ENCODE measurements around the gene MAP3K6. TPM values are rescaled to one million over a fixed set of nuclear protein-coding genes. Genes with fewer than 3 reads are reported as not detected.
A peak's percentile ranks its signal among the peaks of the same experiment; 100 is the strongest.

The MAP3K6 gene
- total RNA-seq, 3 donors from 2014 or later: 18.5 to 38.5 (median 28.5) TPM

DNA sequence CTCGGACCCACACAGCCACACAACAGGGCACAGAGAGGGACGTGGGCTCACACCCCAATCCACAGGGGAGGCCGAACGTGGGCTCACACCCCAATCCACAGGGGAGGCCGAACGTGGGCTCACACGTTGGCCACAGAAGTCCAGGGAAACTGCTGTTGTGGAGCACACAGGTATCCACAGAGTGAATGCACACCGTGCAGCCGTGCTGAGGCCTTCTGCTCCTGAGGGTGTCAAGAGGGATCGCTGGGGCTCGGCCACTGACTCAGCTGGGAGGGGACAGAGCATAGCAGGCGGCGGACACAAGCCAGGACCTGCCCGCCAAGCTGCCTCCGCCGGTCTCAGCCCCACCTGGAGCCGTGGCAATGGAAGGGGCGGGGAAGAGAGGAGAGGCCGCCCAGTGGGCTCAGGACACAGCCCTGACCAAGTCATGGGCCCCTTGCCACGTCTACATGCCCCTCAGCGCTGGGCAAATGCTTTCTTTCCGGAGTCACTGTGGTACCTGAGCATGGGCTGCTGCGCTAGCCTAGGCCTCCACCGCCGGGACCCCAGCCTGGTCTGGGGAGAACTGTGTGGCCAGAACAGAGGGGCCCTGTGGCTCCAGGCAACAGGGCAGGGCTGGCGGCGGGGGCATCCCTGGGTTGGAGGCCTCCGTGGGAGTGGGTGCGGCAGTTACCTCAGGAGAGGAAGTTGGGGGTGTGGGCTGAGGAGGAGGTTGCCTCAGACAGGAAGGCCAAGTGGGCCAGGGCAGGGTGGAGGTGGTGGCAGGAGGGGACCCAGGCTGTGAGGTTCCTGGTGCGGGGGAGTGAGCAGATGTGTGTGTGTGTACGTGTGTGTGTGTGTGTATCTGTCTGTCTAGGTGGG, 23.8 kb downstream of the MAP3K6 start:
- Histone ChIP-seq H3K9me3 (no peaks in the 10 kb centered on the region), H3K36me3 (ENCODE audit: low read depth) (no peaks in the 10 kb centered on the region), H3K4me1 (ENCODE audit: low read depth) (peaks cover 7% of the 10 kb centered on the region), H3K4me3 (no peak overlapping the region)
- DNase-seq (peak; percentile 49 to 90 (median 63)), ATAC-seq (peak; percentile 72)
- TF ChIP-seq, protein P1, sequence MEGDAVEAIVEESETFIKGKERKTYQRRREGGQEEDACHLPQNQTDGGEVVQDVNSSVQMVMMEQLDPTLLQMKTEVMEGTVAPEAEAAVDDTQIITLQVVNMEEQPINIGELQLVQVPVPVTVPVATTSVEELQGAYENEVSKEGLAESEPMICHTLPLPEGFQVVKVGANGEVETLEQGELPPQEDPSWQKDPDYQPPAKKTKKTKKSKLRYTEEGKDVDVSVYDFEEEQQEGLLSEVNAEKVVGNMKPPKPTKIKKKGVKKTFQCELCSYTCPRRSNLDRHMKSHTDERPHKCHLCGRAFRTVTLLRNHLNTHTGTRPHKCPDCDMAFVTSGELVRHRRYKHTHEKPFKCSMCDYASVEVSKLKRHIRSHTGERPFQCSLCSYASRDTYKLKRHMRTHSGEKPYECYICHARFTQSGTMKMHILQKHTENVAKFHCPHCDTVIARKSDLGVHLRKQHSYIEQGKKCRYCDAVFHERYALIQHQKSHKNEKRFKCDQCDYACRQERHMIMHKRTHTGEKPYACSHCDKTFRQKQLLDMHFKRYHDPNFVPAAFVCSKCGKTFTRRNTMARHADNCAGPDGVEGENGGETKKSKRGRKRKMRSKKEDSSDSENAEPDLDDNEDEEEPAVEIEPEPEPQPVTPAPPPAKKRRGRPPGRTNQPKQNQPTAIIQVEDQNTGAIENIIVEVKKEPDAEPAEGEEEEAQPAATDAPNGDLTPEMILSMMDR (IDR thresholded peaks at IDR 0.05): no peak
- intact Hi-C loops (cut with DNase I, micrococcal nuclease): no loop called here

DNA sequence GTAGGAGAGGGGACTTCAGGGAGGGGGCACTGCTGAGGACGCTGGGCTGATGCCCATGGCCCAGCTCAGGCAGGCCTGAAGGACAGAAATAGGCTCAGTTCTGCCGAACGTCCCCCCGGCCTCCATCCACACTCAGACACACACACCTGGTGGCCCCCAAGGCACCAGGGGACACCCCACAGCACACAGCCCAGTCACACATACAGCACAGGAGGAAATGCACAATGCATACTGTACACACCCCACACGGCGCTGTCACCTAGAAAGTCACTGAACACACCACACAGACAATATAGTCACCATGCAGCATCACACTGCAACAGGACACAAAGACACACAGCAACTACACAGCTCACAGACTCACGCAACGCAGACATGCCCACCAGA, 24.4 kb downstream of the MAP3K6 start:
- Histone ChIP-seq H3K9me3 (no peaks in the 10 kb centered on the region), H3K4me3 (peak overlapping the region; percentile 9), H3K36me3 (ENCODE audit: low read depth) (no peaks in the 10 kb centered on the region), H3K4me1 (ENCODE audit: low read depth) (peaks cover 7% of the 10 kb centered on the region)
- ATAC-seq (peak; percentile 64), DNase-seq (peak in 1 of 3 donors; percentile 59)
- intact Hi-C loops (cut with DNase I, micrococcal nuclease): no loop called here
- TF ChIP-seq, protein P1 (IDR thresholded peaks at IDR 0.05): no peak

GRCh38 chr1:27341525-27342252, 25.1 kb downstream of the MAP3K6 start, which contains the start of gene SYTL1:
TSS of gene SYTL1 (plus strand) at chr1:27342022. CDS start at chr1:27345335, 3,313 bp downstream.
- DNase-seq (peak; percentile 69 to 85 (median 75)), ATAC-seq (peak; percentile 87)
- TF ChIP-seq, protein P1 (IDR thresholded peaks at IDR 0.05): no peak
- H3K4me3 ChIP-seq: peak within 1 kb of the TSS; percentile 9
- peaks cover 7% of the 10 kb centered on the region for H3K4me1 ChIP-seq (ENCODE audit: low read depth)
- intact Hi-C loops (cut with DNase I, micrococcal nuclease): no loop called here
- no peaks in the 10 kb centered on the region for H3K9me3 ChIP-seq
- no peaks in the 10 kb centered on the region for H3K36me3 ChIP-seq (ENCODE audit: low read depth)

DNA sequence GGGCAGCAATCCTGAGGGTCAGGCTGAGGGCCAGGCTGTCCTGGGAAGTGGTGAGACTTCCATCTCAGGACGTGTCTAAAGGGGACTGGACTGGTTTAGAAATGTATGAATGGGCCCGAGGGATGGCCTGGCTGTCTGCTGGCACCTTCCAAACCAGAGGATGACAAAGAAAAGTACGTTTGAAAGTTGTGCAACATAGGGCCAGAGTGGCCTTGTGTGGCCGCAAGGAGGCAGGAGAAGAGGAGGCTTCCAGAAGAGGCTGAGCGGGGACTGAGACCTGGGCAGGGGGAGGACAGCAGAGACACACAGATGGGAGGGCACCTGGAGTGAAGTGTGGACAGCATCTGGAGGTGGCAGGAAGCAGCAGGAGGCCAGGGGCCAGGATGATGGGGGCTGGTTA, 27.5 kb downstream of the MAP3K6 start:
- Histone ChIP-seq H3K9me3 (no peaks in the 10 kb centered on the region), H3K4me1 (ENCODE audit: low read depth) (peaks cover 7% of the 10 kb centered on the region), H3K4me3 (no peak overlapping the region), H3K36me3 (ENCODE audit: low read depth) (no peaks in the 10 kb centered on the region)
- TF ChIP-seq, protein P1 (IDR thresholded peaks at IDR 0.05): no peak
- intact Hi-C loops (cut with DNase I, micrococcal nuclease): no loop called here
- DNase-seq (no peak), ATAC-seq (no peak)

DNA sequence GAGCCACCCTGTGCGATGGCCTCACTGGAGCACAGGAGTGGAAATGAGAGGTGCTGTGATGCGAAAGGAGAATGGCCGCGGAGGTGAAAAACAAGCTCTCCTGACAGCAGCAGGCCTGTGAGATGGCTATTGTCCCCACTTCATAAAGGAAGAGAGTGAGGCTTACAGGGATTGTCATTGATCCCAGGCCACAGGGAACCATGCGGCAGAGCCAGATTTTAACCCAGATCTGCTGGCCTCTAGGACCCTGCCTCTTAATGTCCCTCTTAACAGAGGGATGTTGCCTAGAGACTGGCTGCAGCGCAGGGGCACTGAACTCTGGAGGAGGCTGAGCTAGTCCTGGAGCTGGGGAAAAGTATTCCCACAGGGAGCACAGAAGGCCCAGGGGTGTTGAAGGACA, 28.0 kb downstream of the MAP3K6 start:
- Histone ChIP-seq H3K36me3 (ENCODE audit: low read depth) (no peaks in the 10 kb centered on the region), H3K9me3 (no peaks in the 10 kb centered on the region), H3K4me3 (no peak overlapping the region), H3K4me1 (ENCODE audit: low read depth) (peaks cover 7% of the 10 kb centered on the region)
- ATAC-seq (no peak), DNase-seq (no peak)
- TF ChIP-seq, protein P1 (IDR thresholded peaks at IDR 0.05): no peak
- intact Hi-C loops (cut with DNase I, micrococcal nuclease): no loop called here

Measured in mucosa of descending colon (tissue), 3 donors.